K562 (cell line): ENCODE results near the gene WDR70. TPM values are rescaled to one million over a fixed set of nuclear protein-coding genes. Genes with fewer than 3 reads are reported as not detected.

Experiments used
- polyA plus RNA-seq, 8 experiments: library from polyadenylated mRNA; depleted of rRNA in 4 of 8; stranded (reverse) in 5 of 8; unstranded in 3 of 8; fragments of >200 nt; fragmentation: Nextera tagmentation in 2 of 8; fragmentation: Illumina TruSeq in 1 of 8; extraction: Ambion mirVana in 2 of 8; extraction: Trizol in 1 of 8; gene quantifications; 2 replicates each; pipeline versions ENCODE4 v1.2.1 to v1.2.3, GENCODE V29; 2011 to 2014; ENCODE audit warnings: inconsistent platforms in 1 of 8, missing spikeins in 1 of 8
- small RNA-seq: library from RNA; depleted of rRNA; stranded (forward); fragments of <200 nt; gene quantifications from one replicate; pipeline ENCODE3, GENCODE V24; 2014
- total RNA-seq, 7 experiments: library from RNA; depleted of rRNA in 6 of 7; stranded (reverse); fragments of >200 nt in 6 of 7; fragmentation: Illumina TruSeq in 2 of 7; extraction: Trizol in 2 of 7; gene quantifications; 2 replicates each; pipeline versions ENCODE4 v1.2.1 to v1.2.3, GENCODE V29; 2011 to 2021; ENCODE audit warnings: low replicate concordance in 1 of 7

WDR70 gene
- total and polyA plus RNA-seq, 9 of the 15 experiments (the other 6 are each of a cell fraction or from before 2014, with no cell fraction given), result 16.8 to 46.6 (median 38.8) TPM

Small RNAs within 50 kb of the gene (small RNA-seq; reads per million reads assigned to genes)
- gene RNU6-1190P, result not detected
- gene RNU6-484P, result not detected

Other genes with a start within 250 kb of the WDR70 start
- under 0.01 and 0.08 TPM in 2 replicates for gene CPLANE1, start 129.9 kb upstream of the WDR70 start, total RNA-seq (2014; rRNA removed)
- 0.11 TPM in 1 of 2 replicates, not detected in the other for gene CPLANE1, start 129.9 kb upstream of the WDR70 start, total RNA-seq (2014; rRNA removed; fragmentation: Illumina TruSeq; extraction: Trizol)
- gene CPLANE1, start 129.9 kb upstream of the WDR70 start, total RNA-seq (2015; rRNA removed; fragmentation: Illumina TruSeq; extraction: Trizol), result 0.18 TPM in 1 of 2 replicates, not detected in the other
- gene CPLANE1, start 129.9 kb upstream of the WDR70 start, total RNA-seq (2021), result 0.09 and 0.27 TPM in 2 replicates
- 0.04 and 0.08 TPM in 2 replicates for gene CPLANE1, start 129.9 kb upstream of the WDR70 start, polyA plus RNA-seq (2011; rRNA removed)
- 0.08 TPM in 1 of 2 replicates, not detected in the other for gene CPLANE1, start 129.9 kb upstream of the WDR70 start, polyA plus RNA-seq (2014; fragmentation: Illumina TruSeq; extraction: Trizol)
- under 1 TPM; under 0.01 to 0.01 TPM for gene CPLANE1, start 129.9 kb upstream of the WDR70 start, polyA plus RNA-seq (2014; fragmentation: Nextera tagmentation; extraction: Ambion mirVana)
- gene CPLANE1, start 129.9 kb upstream of the WDR70 start, polyA plus RNA-seq (2014; rRNA removed), result not detected in 2 replicates
- gene NUP155, start 8.2 kb upstream of the WDR70 start, total RNA-seq (2014; rRNA removed), result 70.0 and 76.1 TPM in 2 replicates
- gene NUP155, start 8.2 kb upstream of the WDR70 start, total RNA-seq (2014; rRNA removed; fragmentation: Illumina TruSeq; extraction: Trizol), result 130 and 141 TPM in 2 replicates
- gene NUP155, start 8.2 kb upstream of the WDR70 start, total RNA-seq (2015; rRNA removed; fragmentation: Illumina TruSeq; extraction: Trizol), result 96.3 and 106 TPM in 2 replicates
- gene NUP155, start 8.2 kb upstream of the WDR70 start, total RNA-seq (2021), result 114 and 119 TPM in 2 replicates
- 73.9 and 107 TPM in 2 replicates for gene NUP155, start 8.2 kb upstream of the WDR70 start, polyA plus RNA-seq (2011; rRNA removed)
- gene NUP155, start 8.2 kb upstream of the WDR70 start, polyA plus RNA-seq (2014; fragmentation: Illumina TruSeq; extraction: Trizol), result 61.7 and 71.2 TPM in 2 replicates
- 10 to 100 TPM; 39.3 to 77.0 TPM for gene NUP155, start 8.2 kb upstream of the WDR70 start, polyA plus RNA-seq (2014; fragmentation: Nextera tagmentation; extraction: Ambion mirVana)
- 37.1 and 39.4 TPM in 2 replicates for gene NUP155, start 8.2 kb upstream of the WDR70 start, polyA plus RNA-seq (2014; rRNA removed)